22Rv1 (cell line): ENCODE measurements around the gene CXCL8.

Experiments
- CTCF ChIP-seq: fragments of 450-650 bp; IDR thresholded peaks from 2 replicates; pipeline ENCODE4 v1.5.1; 2017; ENCODE audit warnings: mild to moderate bottlenecking
- ZFX ChIP-seq: fragments of 450-650 bp; IDR thresholded peaks from 2 replicates; pipeline ENCODE4 v1.6.1; 2017; ENCODE audit warnings: antibody characterized with exemption, borderline replicate concordance

GRCh38 chr4:73709451-73710033 is 30.8 kb upstream of the CXCL8 start:
- TF ChIP-seq ZFX (no peak), CTCF (no peak)
